Sigmoid colon (tissue), 4 donors: ENCODE measurements around the gene FASTK.

Experiments used
- CTCF ChIP-seq, 4 experiments: fragments of 450-650 bp in 3 of 4; fragments of 200-600 bp in 1 of 4; IDR thresholded peaks; one replicate each; pipeline ENCODE4 v1.5.1; 2016 to 2019; ENCODE audit warnings: antibody characterized with exemption in 4 of 4, mild to moderate bottlenecking in 3 of 4, moderate library complexity in 2 of 4
- EP300 ChIP-seq, 4 donors: sonication (generic); formaldehyde crosslinking; IDR thresholded peaks; one replicate each; pipeline ENCODE4 v1.6.1; 2017; ENCODE audit warnings: antibody characterized with exemption in 4 of 4
- POLR2A ChIP-seq, 2 donors: fragments of 450-650 bp; IDR thresholded peaks; one replicate each; pipeline ENCODE4 v1.6.1; 2016; ENCODE audit warnings: antibody characterized with exemption in 2 of 2, mild to moderate bottlenecking in 2 of 2, moderate library complexity in 2 of 2
- POLR2AphosphoS5 ChIP-seq, 4 donors: sonication (generic); formaldehyde crosslinking; IDR thresholded peaks; one replicate each; pipeline ENCODE4 v1.6.1; 2017; ENCODE audit warnings: antibody characterized with exemption in 4 of 4

GRCh38 chr7:151101621-151102396 lies 21.2 kb upstream of the FASTK start:
- no peak for TF ChIP-seq CTCF (IDR thresholded peaks at IDR 0.05)
- no peak for TF ChIP-seq POLR2A (IDR thresholded peaks at IDR 0.05)
- no peak for TF ChIP-seq EP300 (IDR thresholded peaks at IDR 0.05)
- no peak for TF ChIP-seq POLR2AphosphoS5 (IDR thresholded peaks at IDR 0.05)
